GM21367 (cell line): ENCODE data around the gene HMGXB3.

ENCODE experiments used
- ATAC-seq: cut with Tn5 transposase; IDR thresholded peaks from one replicate; pipeline ENCODE4 v1.9.1; 2021; ENCODE audit not compliant: unreplicated experiment

The HMGXB3 gene

GRCh38 chr5:149981206-149981605, 19.3 kb upstream of the HMGXB3 start:
- ATAC-seq, result no peak

GRCh38 chr5:149982505-149982904, 18.0 kb upstream of the HMGXB3 start:
- ATAC-seq, result no peak

GRCh38 chr5:149988126-149988525, 12.4 kb upstream of the HMGXB3 start:
- ATAC-seq, result no peak

GRCh38 chr5:149990518-149991376, 9.8 kb upstream of the HMGXB3 start:
- peak; percentile 71 for ATAC-seq

GRCh38 chr5:149993471-149993870, 7.1 kb upstream of the HMGXB3 start:
- no peak for ATAC-seq

DNA sequence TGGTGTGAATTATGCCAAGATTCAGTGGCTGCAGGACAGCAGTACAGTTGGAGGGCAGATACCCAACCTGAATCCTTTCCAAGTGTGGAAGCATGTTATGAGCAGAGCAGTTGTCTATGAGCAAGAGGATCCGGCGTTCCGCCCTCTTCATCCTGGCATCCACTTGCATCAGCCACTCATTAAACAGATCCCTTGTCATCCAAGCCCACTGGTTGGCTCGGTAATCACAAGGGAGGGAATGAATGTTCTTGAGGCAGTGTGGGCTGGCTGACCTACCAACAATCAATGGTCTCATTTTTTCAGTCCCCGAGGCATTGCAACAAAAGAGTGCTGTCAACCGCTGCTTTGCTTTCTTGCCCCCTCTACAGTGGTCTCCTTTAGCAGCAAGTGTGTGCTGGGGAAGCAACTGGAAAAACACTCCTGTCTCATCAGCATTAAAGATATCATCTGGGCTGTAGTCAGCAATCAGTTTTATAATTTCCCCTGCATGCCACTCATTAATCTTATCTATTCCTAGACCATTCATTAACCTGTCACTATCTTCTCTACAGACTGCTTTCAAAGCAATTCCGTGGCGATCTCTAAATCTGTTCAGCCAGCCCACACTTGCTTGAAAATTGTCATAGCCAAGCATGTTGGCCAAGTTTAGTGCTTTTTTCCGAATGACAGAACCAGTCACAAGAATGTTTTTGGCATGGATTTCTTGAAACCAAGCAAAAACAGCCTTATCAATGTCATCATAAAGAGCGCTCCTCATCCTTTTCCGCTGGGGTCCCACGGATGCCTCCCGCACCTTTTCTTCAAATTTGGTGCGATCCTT, 4.9 kb upstream of the HMGXB3 start:
- no peak for ATAC-seq

DNA sequence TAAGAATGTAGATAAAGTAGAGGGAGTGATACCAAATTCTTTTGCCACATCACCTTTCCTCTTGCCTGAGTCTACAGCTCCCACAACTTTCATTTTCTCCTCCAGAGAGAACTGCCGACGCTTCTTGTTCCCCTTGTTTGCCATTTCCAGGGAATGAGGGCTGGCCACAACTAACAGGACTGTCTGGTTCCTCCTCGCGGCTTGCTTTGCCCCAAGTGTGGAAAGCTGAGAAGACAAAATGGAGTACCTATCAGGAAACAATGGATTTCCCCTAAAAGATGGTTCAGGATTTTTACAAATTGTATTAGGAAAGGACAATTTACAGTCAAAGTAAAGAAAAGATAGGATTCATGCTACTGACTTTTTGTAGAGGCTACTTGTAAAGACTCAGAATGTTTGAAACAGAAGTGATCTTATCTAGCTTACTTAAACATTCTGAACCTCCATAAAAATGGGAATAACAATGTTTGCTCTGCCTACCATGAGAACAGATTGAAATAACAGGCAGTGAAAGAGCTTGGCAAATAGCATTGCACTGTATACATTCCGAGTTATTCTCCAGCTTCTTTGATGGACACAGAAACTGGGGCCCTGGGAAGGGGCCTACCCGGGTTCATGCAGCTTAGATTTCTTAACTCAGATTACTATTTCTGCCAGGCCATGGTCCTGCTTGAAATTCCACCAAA, 4.2 kb upstream of the HMGXB3 start:
- no peak for ATAC-seq

GRCh38 chr5:149998281-149998680, 2.3 kb upstream of the HMGXB3 start:
- ATAC-seq, result no peak

GRCh38 chr5:149999359-149999758, 1.2 kb upstream of the HMGXB3 start:
- ATAC-seq, result no peak

- no peak for ATAC-seq
Observed at GRCh38 chr5:149999866-150000255, 678 bp upstream of the HMGXB3 start.

DNA sequence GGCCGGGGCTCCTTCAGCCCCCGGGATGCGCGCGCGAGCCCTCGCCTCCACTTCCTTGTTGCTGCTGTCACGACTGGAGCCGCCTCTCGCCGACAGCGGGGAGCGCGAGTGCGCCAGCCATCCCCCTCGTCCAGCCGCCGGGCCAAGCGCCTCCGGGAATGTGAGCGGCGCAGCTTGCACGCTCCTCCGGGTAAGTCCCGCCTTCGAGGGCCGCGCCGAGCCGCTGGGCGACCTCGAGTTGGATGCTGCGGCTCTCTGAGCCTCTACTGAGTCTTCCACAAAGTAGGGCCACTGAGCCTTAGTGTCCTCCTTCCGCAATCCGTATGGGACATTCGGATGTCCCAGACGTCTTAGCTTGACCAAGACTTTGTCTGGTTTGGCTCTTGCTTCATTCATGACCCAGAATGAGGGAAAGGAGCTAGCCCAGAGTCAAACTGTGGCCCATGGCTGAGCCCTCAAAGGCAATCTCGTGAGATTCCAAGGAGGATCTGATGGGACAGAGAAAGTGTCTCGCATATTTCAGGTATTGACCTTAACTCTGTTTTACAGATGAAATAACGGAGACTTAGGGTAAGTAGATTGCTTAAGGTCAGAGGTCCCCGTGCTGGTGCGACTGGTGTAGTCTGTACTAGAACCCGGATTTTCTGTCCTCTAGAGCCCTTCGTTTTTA, 586 bp downstream of the HMGXB3 start:
- peak; percentile 1 for ATAC-seq

GRCh38 chr5:150001660-150002486, 1.3 kb downstream of the HMGXB3 start:
- peak; percentile 66 for ATAC-seq

- ATAC-seq, result no peak
Observed at GRCh38 chr5:150006318-150006717, 5.8 kb downstream of the HMGXB3 start.

DNA sequence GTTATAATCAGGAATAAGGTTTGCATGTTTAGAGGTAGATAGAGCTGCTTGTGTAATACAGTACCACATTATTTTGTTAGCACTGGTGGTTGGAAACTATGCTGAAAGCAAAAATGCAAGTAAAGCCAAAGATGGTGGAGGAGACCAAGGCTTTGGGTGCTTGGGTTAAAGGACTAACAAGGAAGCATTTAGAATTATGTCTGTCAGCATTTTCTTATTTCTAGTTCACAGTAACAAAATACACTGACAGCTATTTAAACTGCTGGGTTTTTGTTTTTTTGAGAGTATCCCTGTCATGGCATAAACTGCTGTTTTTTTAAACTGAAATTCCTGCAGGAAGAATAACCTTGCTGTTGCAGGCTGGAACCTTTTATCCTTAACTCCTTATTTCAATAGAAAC, 6.5 kb downstream of the HMGXB3 start:
- no peak for ATAC-seq

- ATAC-seq, result no peak
Observed at GRCh38 chr5:150009671-150010387, 9.3 kb downstream of the HMGXB3 start.

DNA sequence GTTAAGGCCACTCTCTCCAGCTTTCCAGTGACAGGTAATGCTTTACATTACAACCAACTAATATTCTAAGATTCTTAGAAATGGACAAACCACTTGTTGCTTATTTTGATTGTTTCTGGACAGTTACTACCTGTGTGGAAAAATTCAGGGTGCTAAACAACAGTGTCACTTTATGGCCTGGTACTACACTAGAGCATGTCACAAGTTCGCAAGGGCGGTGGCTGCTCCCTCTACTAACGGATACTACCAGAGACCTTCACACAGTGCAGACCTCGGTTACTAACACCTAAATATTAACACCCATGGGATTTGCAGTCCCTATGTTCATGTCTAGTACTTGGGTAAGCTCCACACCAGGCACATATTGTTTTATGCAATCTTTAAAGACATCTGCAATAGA, 13.4 kb downstream of the HMGXB3 start:
- no peak for ATAC-seq

DNA sequence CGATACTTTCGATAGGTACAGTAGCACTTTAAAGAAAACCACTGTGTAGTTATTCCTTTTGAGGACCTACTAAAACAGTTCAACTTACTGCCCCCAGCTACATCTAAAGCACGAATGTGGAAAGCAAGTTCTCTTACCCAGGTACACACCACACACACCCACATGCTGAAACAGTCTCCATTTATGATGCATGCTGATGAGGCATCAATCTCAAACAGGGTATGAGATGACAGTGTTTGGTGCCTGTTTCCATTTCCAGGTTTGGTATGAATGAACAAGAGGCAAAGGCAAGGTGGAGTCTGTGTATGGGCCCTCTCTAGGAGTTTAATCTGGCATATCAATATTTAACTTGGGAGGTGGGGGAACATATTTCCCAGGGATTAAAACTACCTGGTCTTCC, 13.9 kb downstream of the HMGXB3 start:
- no peak for ATAC-seq

GRCh38 chr5:150015415-150015814, 14.9 kb downstream of the HMGXB3 start:
- ATAC-seq, result no peak

DNA sequence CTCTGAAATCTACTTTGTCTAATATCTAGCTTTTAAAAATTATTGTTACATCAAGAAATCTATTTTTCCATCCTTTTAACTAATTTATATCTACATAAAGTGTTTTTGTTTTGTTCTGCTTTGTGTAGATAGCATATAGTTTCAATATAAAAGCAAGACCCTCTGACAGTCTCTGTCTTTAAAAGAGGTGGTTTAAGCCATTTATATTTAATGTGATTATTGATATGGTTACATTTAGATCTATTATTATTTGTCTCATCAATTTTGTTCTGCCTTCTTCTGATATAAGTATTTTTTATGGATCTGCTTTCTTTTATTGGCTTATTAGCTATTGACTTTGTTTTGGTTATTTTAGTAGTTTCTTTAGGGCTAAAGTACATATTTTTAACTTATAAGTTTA, 16.0 kb downstream of the HMGXB3 start:
- no peak for ATAC-seq
